ENCODE measurements around the gene NSUN4.
A peak's percentile ranks its signal among the peaks of the same experiment; 100 is the strongest.
"Not testable (repeated sequence)": the region's sequence is repeated elsewhere in the genome, so short reads cannot be mapped to it uniquely, and the experiment has no call there.

NSUN4 gene

GRCh38 chr1:46362158-46362557, 21.6 kb downstream of the NSUN4 start:
- no peak for DNase-seq (ENCODE audit: low read depth)
- no peak for TF ChIP-seq CTCF (IDR thresholded peaks at IDR 0.05; ENCODE audit: control insufficient read depth, insufficient read depth, low read depth, low read length, missing control alignments)

GRCh38 chr1:46363121-46363520, 22.5 kb downstream of the NSUN4 start:
- H3K4me3 ChIP-seq (ENCODE audit: control insufficient read depth, low read depth, low read length): no peak overlapping the region
- no peak for DNase-seq (ENCODE audit: low read depth)
- no peak for TF ChIP-seq CTCF (IDR thresholded peaks at IDR 0.05; ENCODE audit: control insufficient read depth, insufficient read depth, low read depth, low read length, missing control alignments)

More at GRCh38 chr1:46362158-46362557, 21.6 kb downstream of the NSUN4 start:
- no peak overlapping the region for H3K4me3 ChIP-seq (ENCODE audit: control insufficient read depth, low read depth, low read length)

- no peak for TF ChIP-seq CTCF (IDR thresholded peaks at IDR 0.05; ENCODE audit: control insufficient read depth, insufficient read depth, low read depth, low read length, missing control alignments)
- H3K4me3 ChIP-seq (ENCODE audit: control insufficient read depth, low read depth, low read length): no peak overlapping the region
- DNase-seq (ENCODE audit: low read depth): peak; percentile 52
These were observed 24.0 kb downstream of the NSUN4 start for GRCh38 chr1:46364612-46365011.

GRCh38 chr1:46365796-46366195, 25.2 kb downstream of the NSUN4 start:
- DNase-seq (ENCODE audit: low read depth): not testable (repeated sequence)

GRCh38 chr1:46367072-46367471, 26.5 kb downstream of the NSUN4 start:
- no peak for DNase-seq (ENCODE audit: low read depth)
- TF ChIP-seq CTCF (IDR thresholded peaks at IDR 0.05; ENCODE audit: control insufficient read depth, insufficient read depth, low read depth, low read length, missing control alignments): no peak
- no peak overlapping the region for H3K4me3 ChIP-seq (ENCODE audit: control insufficient read depth, low read depth, low read length)

More at GRCh38 chr1:46365796-46366195, 25.2 kb downstream of the NSUN4 start:
- H3K4me3 ChIP-seq (ENCODE audit: control insufficient read depth, low read depth, low read length): not testable (repeated sequence)

- not testable (repeated sequence) for DNase-seq (ENCODE audit: low read depth)
These were observed 27.1 kb downstream of the NSUN4 start for GRCh38 chr1:46367701-46368100.

GRCh38 chr1:46368791-46369190, 28.2 kb downstream of the NSUN4 start:
- no peak overlapping the region for H3K4me3 ChIP-seq (ENCODE audit: control insufficient read depth, low read depth, low read length)
- DNase-seq (ENCODE audit: low read depth): no peak
- TF ChIP-seq CTCF (IDR thresholded peaks at IDR 0.05; ENCODE audit: control insufficient read depth, insufficient read depth, low read depth, low read length, missing control alignments): no peak

More at GRCh38 chr1:46367701-46368100, 27.1 kb downstream of the NSUN4 start:
- not testable (repeated sequence) for H3K4me3 ChIP-seq (ENCODE audit: control insufficient read depth, low read depth, low read length)

GRCh38 chr1:46369542-46370213, 29.1 kb downstream of the NSUN4 start:
- no peak for DNase-seq (ENCODE audit: low read depth)
- H3K4me3 ChIP-seq (ENCODE audit: control insufficient read depth, low read depth, low read length): no peak overlapping the region
- TF ChIP-seq CTCF (IDR thresholded peaks at IDR 0.05; ENCODE audit: control insufficient read depth, insufficient read depth, low read depth, low read length, missing control alignments): no peak

Data from AG09309 (cell line).